Epithelial cell of proximal tubule (primary cell): ENCODE measurements around the gene STAG1. TPM values are rescaled to one million over a fixed set of nuclear protein-coding genes. Genes with fewer than 3 reads are reported as not detected.

ENCODE experiments used
- DNase-seq: peaks from one replicate; pipeline ENCODE4 v3.0.0-alpha.2; 2011; ENCODE audit warnings: low read depth
- H3K4me3 ChIP-seq: 2 replicates; pipeline ENCODE4 v1.5.1; 2011; ENCODE audit warnings: low read depth, mild to moderate bottlenecking, low read length
- CTCF ChIP-seq: conservative IDR thresholded peaks from 2 replicates; pipeline ENCODE4 v1.5.1; 2012; ENCODE audit warnings: low read depth, mild to moderate bottlenecking, low read length
- total RNA-seq: library from RNA; depleted of rRNA; stranded (reverse); fragments of >200 nt; gene quantifications from 2 replicates; pipeline ENCODE4 v1.2.3, GENCODE V29; 2015

The STAG1 gene
- total RNA-seq, 1 donor from 2014 or later: 16.3 TPM

GRCh38 chr3:136703429-136703828, 48.7 kb downstream of the STAG1 start:
- no peak for TF ChIP-seq CTCF
- no peak for DNase-seq
- H3K4me3 ChIP-seq: no peak overlapping the region

- no peak for DNase-seq
- TF ChIP-seq CTCF: no peak
- no peak overlapping the region for H3K4me3 ChIP-seq
These were observed 52.8 kb downstream of the STAG1 start for GRCh38 chr3:136699271-136699828.

GRCh38 chr3:136698361-136698760, 53.8 kb downstream of the STAG1 start:
- DNase-seq: no peak
- TF ChIP-seq CTCF: no peak
- H3K4me3 ChIP-seq: no peak overlapping the region

- no peak for TF ChIP-seq CTCF
- H3K4me3 ChIP-seq: no peak overlapping the region
These were observed 55.4 kb downstream of the STAG1 start for GRCh38 chr3:136696797-136697196.

GRCh38 chr3:136694321-136694720, 57.9 kb downstream of the STAG1 start:
- DNase-seq: no peak
- TF ChIP-seq CTCF: no peak

More at GRCh38 chr3:136696797-136697196, 55.4 kb downstream of the STAG1 start:
- no peak for DNase-seq

GRCh38 chr3:136690599-136690998, 61.6 kb downstream of the STAG1 start:
- TF ChIP-seq CTCF: no peak
- no peak for DNase-seq
- no peak overlapping the region for H3K4me3 ChIP-seq

More at GRCh38 chr3:136694321-136694720, 57.9 kb downstream of the STAG1 start:
- H3K4me3 ChIP-seq: no peak overlapping the region

GRCh38 chr3:136685882-136686281, 66.3 kb downstream of the STAG1 start:
- no peak for TF ChIP-seq CTCF
- no peak overlapping the region for H3K4me3 ChIP-seq
- DNase-seq: no peak
